ENCODE data around the gene TNFRSF17. TPM values are rescaled to one million over a fixed set of nuclear protein-coding genes. Genes with fewer than 3 reads are reported as not detected.

The TNFRSF17 gene
- total RNA-seq, result not detected in 2 replicates

DNA sequence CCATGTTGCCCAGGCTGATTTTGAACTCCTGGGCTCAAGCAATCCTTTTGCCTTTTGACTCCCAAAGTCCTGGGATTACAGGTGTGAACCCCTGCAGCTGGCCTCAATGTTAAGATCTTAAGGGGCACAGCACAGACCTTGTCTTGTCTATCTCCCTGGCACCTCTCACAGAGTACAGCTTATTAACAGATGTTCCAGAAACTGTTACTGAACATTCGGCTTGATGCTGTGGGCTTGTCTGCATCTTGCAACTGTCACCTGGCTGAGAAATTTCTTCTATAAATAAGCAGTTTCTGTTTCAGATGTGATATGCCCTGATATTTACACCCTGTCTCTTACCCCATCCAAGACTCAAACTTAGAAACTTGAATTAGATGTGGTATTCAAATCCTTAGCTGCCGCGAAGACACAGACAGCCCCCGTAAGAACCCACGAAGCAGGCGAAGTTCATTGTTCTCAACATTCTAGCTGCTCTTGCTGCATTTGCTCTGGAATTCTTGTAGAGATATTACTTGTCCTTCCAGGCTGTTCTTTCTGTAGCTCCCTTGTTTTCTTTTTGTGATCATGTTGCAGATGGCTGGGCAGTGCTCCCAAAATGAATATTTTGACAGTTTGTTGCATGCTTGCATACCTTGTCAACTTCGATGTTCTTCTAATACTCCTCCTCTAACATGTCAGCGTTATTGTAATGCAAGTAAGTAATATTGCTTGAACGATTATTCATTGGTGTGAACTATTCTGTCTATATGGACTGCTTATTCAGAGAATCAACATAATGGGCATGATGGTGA lies at the start of gene TNFRSF17:
Gene TNFRSF17 (plus strand): TSS at position 450 of the 791 bp plus-strand sequence. CDS start 115 bp downstream, at position 565.

DNA sequence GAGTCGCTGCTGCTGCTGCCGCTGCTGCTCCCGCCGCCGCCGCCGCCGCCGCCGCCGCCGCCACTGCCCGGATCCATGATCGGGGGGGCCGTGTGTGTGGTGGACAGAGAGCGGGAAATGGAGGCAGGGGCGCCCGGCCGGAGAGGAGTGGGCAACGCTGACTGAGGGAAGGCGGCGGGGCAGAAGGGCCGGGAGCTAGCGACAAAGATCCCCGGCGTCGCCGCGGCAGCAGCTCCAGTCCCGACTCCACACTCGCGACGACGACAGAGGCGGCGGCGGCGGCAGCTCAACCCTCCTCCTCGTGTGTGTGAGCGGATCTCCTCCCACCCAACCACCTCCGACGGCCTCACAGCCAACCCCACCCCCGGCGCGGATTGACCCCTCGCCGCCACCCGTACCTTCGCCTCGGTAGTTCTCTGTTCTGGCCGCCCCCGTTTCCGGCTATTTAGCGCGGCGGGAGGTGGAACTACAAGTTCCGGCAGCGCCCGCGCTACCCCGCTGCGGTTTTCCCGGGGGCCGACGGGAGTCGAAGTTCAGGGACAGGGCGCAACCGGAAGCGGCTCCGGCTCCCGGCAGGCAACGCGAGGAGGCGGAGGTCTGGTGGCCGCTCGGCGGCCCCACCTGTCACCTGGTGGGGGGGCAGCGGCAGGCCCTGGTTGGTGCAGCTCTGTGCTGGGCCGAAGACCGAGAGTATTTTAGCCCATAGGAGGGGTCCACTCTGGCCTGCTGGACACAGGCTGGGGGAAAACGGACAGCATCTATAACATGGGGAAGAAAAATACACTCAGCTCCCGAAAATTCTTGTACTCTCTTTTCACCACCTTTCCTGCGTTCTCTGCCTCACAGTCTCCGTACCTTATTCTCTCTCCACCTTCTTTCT lies 49.1 kb upstream of the TNFRSF17 start, which contains the start of gene GSPT1:
Gene GSPT1 (minus strand): TSS at position 313 of the 880 bp plus-strand sequence. CDS start 236 bp downstream, at position 77.

DNA sequence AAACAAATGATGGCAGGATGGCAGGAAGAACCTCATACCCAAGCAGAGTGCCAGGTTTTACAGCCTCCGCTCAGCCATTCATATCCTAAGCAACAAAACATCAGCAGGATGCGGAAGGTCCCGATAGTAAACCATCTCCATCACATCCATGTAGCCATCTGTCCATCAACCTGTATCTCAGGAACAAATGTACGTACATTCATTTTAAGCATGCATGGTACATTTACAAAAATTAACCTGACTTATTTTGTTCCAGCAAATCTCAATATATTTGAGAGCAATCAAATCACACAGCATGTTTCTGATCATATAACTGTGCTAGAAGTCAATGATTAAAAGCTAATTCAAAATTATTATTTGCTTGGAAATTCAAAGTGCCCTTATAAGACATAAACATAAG lies 23.1 kb upstream of the TNFRSF17 start, which contains the start of gene NPIPB2:
Gene NPIPB2 (minus strand): TSS at position 101 of the 400 bp plus-strand sequence. CDS start 0 bp downstream, at position 101.

Other genes with a start within 250 kb of the TNFRSF17 start
- gene TXNDC11, start 222.4 kb upstream of the TNFRSF17 start, total RNA-seq, result 34.9 and 43.2 TPM in 2 replicates
- 27.0 and 57.1 TPM in 2 replicates for gene ZC3H7A, start 168.0 kb upstream of the TNFRSF17 start, total RNA-seq
- 116 and 227 TPM in 2 replicates for gene RSL1D1, start 113.7 kb upstream of the TNFRSF17 start, total RNA-seq
- 42.9 and 68.4 TPM in 2 replicates for gene GSPT1, start 49.3 kb upstream of the TNFRSF17 start, total RNA-seq
- gene NPIPB2, start 23.2 kb upstream of the TNFRSF17 start, total RNA-seq, result 12.2 TPM in 1 of 2 replicates, not detected in the other
- 5.0 and 8.5 TPM in 2 replicates for gene SNX29, start 11.5 kb downstream of the TNFRSF17 start, total RNA-seq

All from epithelial cell of alveolus of lung (primary cell).